Activated naive CD8-positive, alpha-beta T cell treated with anti-CD3 and anti-CD28 coated beads, Interleukin-2, amount 10 ng/mL, durations not matched to agents 7 days and 5 days (primary cell): ENCODE measurements around the gene FOXP4. TPM values are rescaled to one million over a fixed set of nuclear protein-coding genes. Genes with fewer than 3 reads are reported as not detected.

Experiments
- ATAC-seq: fragments of 150-1000 bp; cut with Tn5 transposase; one replicate; pipeline ENCODE4 v1.10.0; 2021; ENCODE audit warnings: low read depth, moderate library complexity
- POLR2A ChIA-PET: fragments of 350-600 bp; sonication (Branson Sonifier 250); formaldehyde crosslinking; loops from one replicate; lab custom pipeline; 2021; ENCODE audit warnings: antibody characterized with exemption; lab: Charles Lee
- DNase-seq: peaks from one replicate; pipeline ENCODE4 v3.0.0; 2021
- H3K27ac Mint-ChIP-seq: one replicate; pipeline ENCODE4 v1.8.0; 2022; ENCODE audit warnings: mild to moderate bottlenecking, mixed read lengths
- H3K27me3 Mint-ChIP-seq: one replicate; pipeline ENCODE4 v1.8.0; 2022; ENCODE audit warnings: mild to moderate bottlenecking, moderate library complexity, mixed read lengths
- H3K36me3 Mint-ChIP-seq: one replicate; pipeline ENCODE4 v1.8.0; 2021; ENCODE audit warnings: mild to moderate bottlenecking, mixed read lengths
- H3K4me1 Mint-ChIP-seq: one replicate; pipeline ENCODE4 v1.8.0; 2021; ENCODE audit warnings: mixed read lengths
- H3K4me3 Mint-ChIP-seq: one replicate; pipeline ENCODE4 v1.8.0; 2022; ENCODE audit warnings: mild to moderate bottlenecking, moderate library complexity, mixed read lengths
- H3K9me3 Mint-ChIP-seq: one replicate; pipeline ENCODE4 v1.8.0; 2021; ENCODE audit warnings: mixed read lengths
- total RNA-seq, 2 experiments: library from RNA; stranded (reverse); gene quantifications; one replicate each; pipeline ENCODE4 v1.2.3, GENCODE V29; 2021

Gene FOXP4
- total RNA-seq, 2 experiments from 2014 or later: 7.5 to 8.8 TPM

DNA sequence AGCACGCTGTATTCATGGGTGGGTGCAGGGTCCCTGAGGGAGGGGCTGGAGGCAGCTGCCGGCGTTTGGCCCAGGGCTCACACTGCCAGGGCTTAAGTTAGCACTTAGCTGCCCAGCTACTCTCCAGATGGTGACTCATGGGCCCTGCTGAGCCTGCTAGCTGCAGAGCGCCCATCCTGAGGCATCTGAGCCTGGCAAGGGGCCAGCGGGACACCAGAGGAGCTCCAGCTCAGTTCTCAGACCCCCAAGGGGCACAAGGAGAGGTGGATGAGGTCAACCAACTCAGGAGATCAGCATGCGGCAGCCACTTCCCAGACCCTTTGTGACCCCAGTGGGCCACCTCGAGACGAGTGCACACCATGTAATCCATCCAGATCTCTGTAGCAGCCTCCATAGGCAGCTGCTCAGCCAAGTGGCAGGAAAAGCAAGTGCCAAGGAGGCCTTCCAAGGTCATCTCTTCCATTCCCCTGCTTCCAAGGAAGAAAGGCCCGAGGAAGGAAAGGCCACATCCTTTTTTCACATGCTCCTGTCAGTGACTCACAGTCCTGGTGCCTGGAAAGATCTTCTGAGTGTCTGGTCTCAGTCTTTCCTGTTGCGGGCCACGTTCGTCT lies 35.3 kb downstream of the FOXP4 start:
- no peaks in the 10 kb centered on the region for H3K9me3 Mint-ChIP-seq
- no peak for DNase-seq
- H3K4me3 Mint-ChIP-seq: no peak overlapping the region
- no peak for ATAC-seq
- H3K27me3 Mint-ChIP-seq: no peaks in the 10 kb centered on the region
- no peaks in the 10 kb centered on the region for H3K36me3 Mint-ChIP-seq
- POLR2A ChIA-PET: no interaction called here
- no peak overlapping the region for H3K27ac Mint-ChIP-seq
- peaks cover 2% of the 10 kb centered on the region for H3K4me1 Mint-ChIP-seq

DNA sequence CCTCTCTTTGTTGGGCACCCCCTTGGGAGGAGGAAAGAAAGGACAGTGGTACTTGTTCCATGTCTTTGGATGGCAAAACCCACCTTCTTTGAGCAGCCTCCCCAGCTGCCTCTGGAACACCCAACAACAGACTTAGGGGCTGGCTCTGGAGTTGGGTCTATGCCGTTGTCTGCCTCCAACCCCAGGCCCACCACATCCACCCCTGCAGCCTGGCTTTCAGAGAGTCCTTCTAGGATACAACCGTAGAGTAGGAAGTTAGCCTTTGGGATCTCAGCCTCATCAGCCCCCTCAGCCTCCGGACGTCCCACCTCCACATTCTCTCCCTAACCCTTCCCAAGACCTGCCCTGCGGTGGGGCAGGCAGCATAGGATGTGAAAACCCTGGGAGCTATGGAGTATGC lies 36.4 kb downstream of the FOXP4 start:
- H3K4me1 Mint-ChIP-seq: peaks cover 2% of the 10 kb centered on the region
- no peak overlapping the region for H3K4me3 Mint-ChIP-seq
- DNase-seq (no peak), ATAC-seq (no peak)
- H3K27ac Mint-ChIP-seq: no peak overlapping the region
- H3K36me3 Mint-ChIP-seq: no peaks in the 10 kb centered on the region
- H3K27me3 Mint-ChIP-seq: no peaks in the 10 kb centered on the region
- no peaks in the 10 kb centered on the region for H3K9me3 Mint-ChIP-seq
- POLR2A ChIA-PET: no interaction called here

DNA sequence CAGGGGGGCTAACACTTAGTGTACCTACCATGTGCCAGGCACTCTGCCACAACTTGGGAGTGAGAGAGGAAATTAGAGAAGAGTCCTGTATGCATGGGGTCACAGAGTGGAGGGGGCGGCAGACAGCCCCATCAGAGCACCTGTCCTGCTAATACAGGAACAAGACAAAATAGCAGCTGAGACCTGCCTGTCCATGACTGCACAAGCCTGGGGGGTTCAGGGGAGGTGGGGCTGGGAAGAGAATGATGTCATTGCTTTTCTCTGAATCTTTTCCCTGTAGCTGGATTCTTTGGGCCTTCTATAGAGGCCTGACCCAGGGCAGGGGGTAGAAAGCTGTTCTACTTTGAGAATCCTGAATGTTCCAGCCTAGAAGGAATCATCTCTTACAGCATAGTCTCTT lies 37.4 kb downstream of the FOXP4 start:
- POLR2A ChIA-PET: no interaction called here
- ATAC-seq: no peak
- no peaks in the 10 kb centered on the region for H3K9me3 Mint-ChIP-seq
- no peaks in the 10 kb centered on the region for H3K36me3 Mint-ChIP-seq
- H3K27me3 Mint-ChIP-seq: peaks cover 2% of the 10 kb centered on the region
- H3K4me1 Mint-ChIP-seq: peaks cover 2% of the 10 kb centered on the region
- no peak overlapping the region for H3K4me3 Mint-ChIP-seq
- H3K27ac Mint-ChIP-seq: no peak overlapping the region
- no peak for DNase-seq

DNA sequence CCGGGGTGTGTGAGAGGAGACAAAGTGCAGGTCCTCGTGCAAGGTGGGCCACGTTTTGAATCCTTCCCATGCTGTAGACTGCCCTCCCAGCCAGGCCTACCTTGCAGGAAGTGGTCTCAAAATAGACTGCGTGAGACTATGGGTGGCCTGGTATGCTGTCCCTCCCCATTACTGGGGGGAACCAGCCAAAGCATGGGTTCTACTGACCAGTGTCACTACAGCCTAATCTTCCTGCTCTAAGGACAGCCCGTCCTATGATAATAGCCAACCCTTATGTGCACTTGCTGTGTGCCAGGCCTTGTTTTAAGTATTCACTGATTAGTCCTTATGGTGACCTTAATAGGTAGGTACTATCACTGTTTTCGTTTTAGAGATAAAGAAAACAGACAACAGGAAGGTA lies 38.0 kb downstream of the FOXP4 start:
- H3K27me3 Mint-ChIP-seq: peaks cover 2% of the 10 kb centered on the region
- DNase-seq (no peak), ATAC-seq (no peak)
- no peaks in the 10 kb centered on the region for H3K36me3 Mint-ChIP-seq
- H3K4me3 Mint-ChIP-seq: no peak overlapping the region
- POLR2A ChIA-PET: no interaction called here
- H3K27ac Mint-ChIP-seq: no peak overlapping the region
- H3K9me3 Mint-ChIP-seq: no peaks in the 10 kb centered on the region
- peaks cover 2% of the 10 kb centered on the region for H3K4me1 Mint-ChIP-seq

DNA sequence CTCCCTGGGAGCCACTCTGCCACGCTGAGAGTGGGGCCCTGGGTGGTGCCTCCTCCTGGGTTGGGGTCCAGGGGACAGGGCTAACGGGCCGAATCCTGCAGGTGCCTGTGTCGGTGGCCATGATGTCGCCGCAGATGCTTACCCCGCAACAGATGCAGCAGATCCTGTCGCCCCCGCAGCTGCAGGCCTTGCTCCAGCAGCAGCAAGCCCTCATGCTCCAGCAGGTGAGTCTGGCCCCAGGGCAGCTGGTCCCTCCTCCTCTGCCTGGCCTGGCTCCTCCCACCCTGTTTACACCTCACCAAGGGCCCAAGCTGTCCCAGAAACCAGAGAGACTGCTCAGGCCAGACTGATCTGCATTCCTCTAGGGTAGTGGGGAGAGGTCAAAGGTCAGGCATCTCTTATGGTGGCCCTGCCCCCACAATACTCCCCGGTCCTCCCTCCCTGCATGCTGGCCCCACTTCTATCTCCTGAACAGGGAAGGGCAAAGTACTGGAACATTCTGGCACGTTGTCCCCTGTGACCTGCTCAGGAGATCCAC lies 38.6 kb downstream of the FOXP4 start:
- H3K9me3 Mint-ChIP-seq: no peaks in the 10 kb centered on the region
- H3K27me3 Mint-ChIP-seq: peaks cover 2% of the 10 kb centered on the region
- H3K36me3 Mint-ChIP-seq: no peaks in the 10 kb centered on the region
- peaks cover 2% of the 10 kb centered on the region for H3K4me1 Mint-ChIP-seq
- H3K4me3 Mint-ChIP-seq: no peak overlapping the region
- POLR2A ChIA-PET: no interaction called here
- H3K27ac Mint-ChIP-seq: no peak overlapping the region
- ATAC-seq (no peak), DNase-seq (no peak)

- no peak for ATAC-seq
- no peaks in the 10 kb centered on the region for H3K36me3 Mint-ChIP-seq
- POLR2A ChIA-PET: no interaction called here
- no peak for DNase-seq
- no peaks in the 10 kb centered on the region for H3K9me3 Mint-ChIP-seq
- H3K4me1 Mint-ChIP-seq: peaks cover 2% of the 10 kb centered on the region
- no peak overlapping the region for H3K27ac Mint-ChIP-seq
- peaks cover 2% of the 10 kb centered on the region for H3K27me3 Mint-ChIP-seq
- no peak overlapping the region for H3K4me3 Mint-ChIP-seq
Observed at GRCh38 chr6:41585605-41586004, 39.4 kb downstream of the FOXP4 start.

- no peak overlapping the region for H3K4me3 Mint-ChIP-seq
- no peaks in the 10 kb centered on the region for H3K9me3 Mint-ChIP-seq
- H3K27ac Mint-ChIP-seq: no peak overlapping the region
- peaks cover 2% of the 10 kb centered on the region for H3K4me1 Mint-ChIP-seq
- POLR2A ChIA-PET: no interaction called here
- H3K27me3 Mint-ChIP-seq: peaks cover 2% of the 10 kb centered on the region
- ATAC-seq (no peak), DNase-seq (no peak)
- no peaks in the 10 kb centered on the region for H3K36me3 Mint-ChIP-seq
Observed at GRCh38 chr6:41586252-41587007, 40.2 kb downstream of the FOXP4 start.

GRCh38 chr6:41587131-41587879 lies 41.1 kb downstream of the FOXP4 start:
- DNase-seq: no peak
- H3K4me1 Mint-ChIP-seq: peaks cover 2% of the 10 kb centered on the region
- no peak overlapping the region for H3K4me3 Mint-ChIP-seq
- H3K27ac Mint-ChIP-seq: no peak overlapping the region
- POLR2A ChIA-PET: no interaction called here
- H3K27me3 Mint-ChIP-seq: peaks cover 2% of the 10 kb centered on the region
- H3K9me3 Mint-ChIP-seq: no peaks in the 10 kb centered on the region
- ATAC-seq: no peak
- no peaks in the 10 kb centered on the region for H3K36me3 Mint-ChIP-seq

DNA sequence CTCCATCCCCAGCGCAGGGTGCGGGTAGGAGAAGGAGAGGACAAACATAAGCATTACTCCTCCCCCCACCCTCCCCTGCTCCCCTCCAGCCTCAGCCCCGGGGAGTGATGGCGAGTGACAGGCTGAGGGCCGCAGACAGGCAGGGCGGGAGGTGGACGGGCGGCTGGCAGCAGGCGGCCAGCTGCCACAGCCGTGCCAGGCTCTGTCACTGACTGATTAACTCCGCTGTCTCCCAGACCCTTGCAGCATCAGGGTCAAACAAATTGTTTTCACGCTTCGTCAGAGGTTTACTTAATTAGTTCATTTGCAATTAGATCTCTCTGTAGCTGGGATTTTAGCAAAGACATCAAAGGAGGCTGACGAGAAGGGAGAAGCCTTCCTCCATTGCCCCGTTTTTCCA lies 41.9 kb downstream of the FOXP4 start:
- Mint-ChIP-seq H3K4me1 (peaks cover 2% of the 10 kb centered on the region), H3K27ac (no peak overlapping the region), H3K4me3 (no peak overlapping the region), H3K9me3 (no peaks in the 10 kb centered on the region), H3K27me3 (peaks cover 2% of the 10 kb centered on the region), H3K36me3 (no peaks in the 10 kb centered on the region)
- DNase-seq (no peak), ATAC-seq (no peak)
- POLR2A ChIA-PET: no interaction called here

GRCh38 chr6:41589223-41589622 lies 43.0 kb downstream of the FOXP4 start:
- peaks cover 2% of the 10 kb centered on the region for H3K4me1 Mint-ChIP-seq
- H3K36me3 Mint-ChIP-seq: no peaks in the 10 kb centered on the region
- H3K9me3 Mint-ChIP-seq: no peaks in the 10 kb centered on the region
- H3K27ac Mint-ChIP-seq: no peak overlapping the region
- no peak for DNase-seq
- no peak for ATAC-seq
- H3K4me3 Mint-ChIP-seq: no peak overlapping the region
- POLR2A ChIA-PET: interaction anchor here (1.0 kb wide), 1 partner anchor 221 kb away, joined by 4 read pairs; no protein-coding TSS in a partner anchor
- peaks cover 2% of the 10 kb centered on the region for H3K27me3 Mint-ChIP-seq

- Mint-ChIP-seq H3K27ac (no peak overlapping the region), H3K4me1 (peaks cover 2% of the 10 kb centered on the region), H3K36me3 (no peaks in the 10 kb centered on the region), H3K4me3 (no peak overlapping the region), H3K27me3 (peaks cover 2% of the 10 kb centered on the region), H3K9me3 (no peaks in the 10 kb centered on the region)
- no peak for DNase-seq
- no peak for ATAC-seq
- POLR2A ChIA-PET: interaction anchor here (1.0 kb wide), 1 partner anchor 222 kb away, joined by 4 read pairs; no protein-coding TSS in a partner anchor
Observed at GRCh38 chr6:41589636-41590622, 43.7 kb downstream of the FOXP4 start.

GRCh38 chr6:41591122-41591521 lies 44.9 kb downstream of the FOXP4 start:
- Mint-ChIP-seq H3K27me3 (peaks cover 2% of the 10 kb centered on the region), H3K9me3 (no peaks in the 10 kb centered on the region), H3K36me3 (no peaks in the 10 kb centered on the region), H3K27ac (no peak overlapping the region), H3K4me3 (no peak overlapping the region), H3K4me1 (no peaks in the 10 kb centered on the region)
- ATAC-seq: no peak
- no peak for DNase-seq
- POLR2A ChIA-PET: no interaction called here
